ENCODE measurements around the gene FIP1L1.
"Not testable (repeated sequence)": the region's sequence is repeated elsewhere in the genome, so short reads cannot be mapped to it uniquely, and the experiment has no call there.

FIP1L1 gene, protein sequence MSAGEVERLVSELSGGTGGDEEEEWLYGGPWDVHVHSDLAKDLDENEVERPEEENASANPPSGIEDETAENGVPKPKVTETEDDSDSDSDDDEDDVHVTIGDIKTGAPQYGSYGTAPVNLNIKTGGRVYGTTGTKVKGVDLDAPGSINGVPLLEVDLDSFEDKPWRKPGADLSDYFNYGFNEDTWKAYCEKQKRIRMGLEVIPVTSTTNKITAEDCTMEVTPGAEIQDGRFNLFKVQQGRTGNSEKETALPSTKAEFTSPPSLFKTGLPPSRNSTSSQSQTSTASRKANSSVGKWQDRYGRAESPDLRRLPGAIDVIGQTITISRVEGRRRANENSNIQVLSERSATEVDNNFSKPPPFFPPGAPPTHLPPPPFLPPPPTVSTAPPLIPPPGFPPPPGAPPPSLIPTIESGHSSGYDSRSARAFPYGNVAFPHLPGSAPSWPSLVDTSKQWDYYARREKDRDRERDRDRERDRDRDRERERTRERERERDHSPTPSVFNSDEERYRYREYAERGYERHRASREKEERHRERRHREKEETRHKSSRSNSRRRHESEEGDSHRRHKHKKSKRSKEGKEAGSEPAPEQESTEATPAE

DNA sequence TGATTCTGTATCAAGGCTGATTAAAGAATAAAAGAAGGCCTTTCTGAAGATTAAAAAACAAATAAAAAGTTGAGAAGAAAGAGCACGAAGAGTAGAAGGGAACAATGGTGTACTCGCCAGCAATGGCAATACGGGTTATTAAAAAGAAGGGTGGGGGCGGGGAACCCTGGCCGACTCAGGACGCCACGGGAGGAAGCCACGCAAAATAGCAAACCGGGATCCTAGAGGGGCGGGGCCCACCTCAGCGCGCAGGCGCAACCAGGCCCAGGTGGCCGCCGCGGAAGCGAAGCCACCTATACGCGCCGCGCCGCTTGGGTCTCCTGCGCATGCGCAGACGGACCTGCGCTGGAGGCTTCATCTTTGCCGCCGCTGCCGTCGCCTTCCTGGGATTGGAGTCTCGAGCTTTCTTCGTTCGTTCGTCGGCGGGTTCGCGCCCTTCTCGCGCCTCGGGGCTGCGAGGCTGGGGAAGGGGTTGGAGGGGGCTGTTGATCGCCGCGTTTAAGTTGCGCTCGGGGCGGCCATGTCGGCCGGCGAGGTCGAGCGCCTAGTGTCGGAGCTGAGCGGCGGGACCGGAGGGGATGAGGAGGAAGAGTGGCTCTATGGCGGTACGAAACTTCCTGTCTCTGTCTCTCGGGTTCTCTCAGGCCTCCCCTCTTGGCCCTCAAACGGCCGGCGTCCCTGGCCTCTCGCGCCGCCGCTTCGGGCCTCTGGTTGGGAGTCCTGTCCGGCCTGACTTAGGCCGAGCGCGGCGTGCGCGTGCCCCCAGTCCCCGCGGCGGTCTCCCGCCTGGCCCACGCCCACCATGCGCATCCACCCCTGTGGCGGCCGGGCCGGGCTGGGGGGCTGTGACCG, at the start of gene FIP1L1:
FIP1L1 (plus strand) TSS at position 323 of the 852 bp plus-strand sequence; CDS start at position 521, 198 bp downstream.
- Histone ChIP-seq H3F3A (ENCODE audit: insufficient read depth) (no peaks in the 10 kb centered on the region), H2AFZ (ENCODE audit: low read depth, low read length, severe bottlenecking) (peak within 1 kb of the TSS; percentile 86)

DNA sequence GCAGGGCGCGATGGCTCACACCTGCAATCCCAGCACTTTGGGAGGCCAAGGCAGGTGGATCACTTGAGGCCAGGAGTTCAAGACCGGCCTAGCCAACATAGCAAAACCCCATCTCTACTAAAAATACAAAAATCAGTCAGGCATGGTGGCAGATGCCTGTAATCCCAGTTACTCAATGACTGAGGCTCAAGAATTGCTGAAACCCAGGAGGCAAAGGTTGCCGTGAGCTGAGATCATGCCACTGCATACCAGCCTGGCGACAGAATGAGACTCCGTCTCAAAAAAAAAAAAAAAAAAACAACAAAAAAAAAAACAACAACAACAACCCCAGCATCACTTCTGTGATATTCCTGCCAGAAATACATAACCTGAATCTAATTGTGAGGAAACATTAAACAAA, 42.5 kb upstream of the FIP1L1 start:
- not testable (repeated sequence) for H2AFZ ChIP-seq (ENCODE audit: low read depth, low read length, severe bottlenecking); H3K36me3 ChIP-seq (ENCODE audit: low read length); H3K4me3 ChIP-seq (ENCODE audit: insufficient read depth, low read length, poor library complexity, severe bottlenecking); H3K9ac ChIP-seq (ENCODE audit: low read length); H4K20me1 ChIP-seq (ENCODE audit: low read depth, low read length); H3K4me2 ChIP-seq (ENCODE audit: low read depth, low read length, poor library complexity, severe bottlenecking); H3K27ac ChIP-seq (ENCODE audit: low read depth, low read length); H3K9me3 ChIP-seq (ENCODE audit: insufficient read depth, low read length); H3K27me3 ChIP-seq (ENCODE audit: low read length); H3K79me2 ChIP-seq (ENCODE audit: insufficient read depth, low read length); H3K9me2 ChIP-seq (replicated peaks; ENCODE audit: insufficient read depth, low read length); H3F3A ChIP-seq (ENCODE audit: insufficient read depth)

More for the DNA sequence above, at the start of gene FIP1L1:
- no peak for TF ChIP-seq EZH2phosphoT487 (conservative IDR thresholded peaks at IDR 0.05; ENCODE audit: low read length)
- TF ChIP-seq, protein P1, sequence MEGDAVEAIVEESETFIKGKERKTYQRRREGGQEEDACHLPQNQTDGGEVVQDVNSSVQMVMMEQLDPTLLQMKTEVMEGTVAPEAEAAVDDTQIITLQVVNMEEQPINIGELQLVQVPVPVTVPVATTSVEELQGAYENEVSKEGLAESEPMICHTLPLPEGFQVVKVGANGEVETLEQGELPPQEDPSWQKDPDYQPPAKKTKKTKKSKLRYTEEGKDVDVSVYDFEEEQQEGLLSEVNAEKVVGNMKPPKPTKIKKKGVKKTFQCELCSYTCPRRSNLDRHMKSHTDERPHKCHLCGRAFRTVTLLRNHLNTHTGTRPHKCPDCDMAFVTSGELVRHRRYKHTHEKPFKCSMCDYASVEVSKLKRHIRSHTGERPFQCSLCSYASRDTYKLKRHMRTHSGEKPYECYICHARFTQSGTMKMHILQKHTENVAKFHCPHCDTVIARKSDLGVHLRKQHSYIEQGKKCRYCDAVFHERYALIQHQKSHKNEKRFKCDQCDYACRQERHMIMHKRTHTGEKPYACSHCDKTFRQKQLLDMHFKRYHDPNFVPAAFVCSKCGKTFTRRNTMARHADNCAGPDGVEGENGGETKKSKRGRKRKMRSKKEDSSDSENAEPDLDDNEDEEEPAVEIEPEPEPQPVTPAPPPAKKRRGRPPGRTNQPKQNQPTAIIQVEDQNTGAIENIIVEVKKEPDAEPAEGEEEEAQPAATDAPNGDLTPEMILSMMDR (IDR thresholded peaks at IDR 0.05; ENCODE audit: insufficient read depth, low read length, poor library complexity, severe bottlenecking) = no peak
- Histone ChIP-seq H3K4me2 (ENCODE audit: low read depth, low read length, poor library complexity, severe bottlenecking) (peak within 1 kb of the TSS; percentile 93), H3K9me2 (replicated peaks; ENCODE audit: insufficient read depth, low read length) (no peaks in the 10 kb centered on the region), H3K9me3 (ENCODE audit: insufficient read depth, low read length) (no peaks in the 10 kb centered on the region), H4K20me1 (ENCODE audit: low read depth, low read length) (no peaks in the 10 kb centered on the region), H3K4me3 (ENCODE audit: insufficient read depth, low read length, poor library complexity, severe bottlenecking) (peak within 1 kb of the TSS; percentile 92), H3K27ac (ENCODE audit: low read depth, low read length) (peak within 1 kb of the TSS; percentile 70), H3K27me3 (ENCODE audit: low read length) (no peaks in the 10 kb centered on the region), H3K9ac (ENCODE audit: low read length) (peak within 1 kb of the TSS; percentile 88), H3K36me3 (ENCODE audit: low read length) (peaks cover 8% of the 10 kb centered on the region; the same call in 1 of the 2 replicates), H3K79me2 (ENCODE audit: insufficient read depth, low read length) (peaks cover 47% of the 10 kb centered on the region)

DNA sequence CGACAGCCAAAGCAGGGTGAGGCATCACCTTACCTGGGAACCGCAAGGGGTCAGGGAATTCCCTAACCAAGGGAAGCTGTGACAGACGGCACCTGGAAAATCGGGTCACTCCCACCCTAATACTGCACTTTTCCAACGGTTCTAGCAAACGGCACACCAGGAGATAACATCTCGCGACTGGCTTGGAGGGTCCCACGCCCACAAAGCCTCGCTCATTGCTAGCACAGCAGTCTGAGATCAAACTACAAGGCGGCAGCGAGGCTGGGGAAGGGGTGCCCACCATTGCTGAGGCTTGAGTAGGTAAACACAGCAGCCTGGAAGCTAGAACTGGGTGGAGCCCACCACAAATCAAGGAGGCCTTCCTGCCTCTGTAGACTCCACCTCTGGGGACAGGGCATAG, 37.3 kb upstream of the FIP1L1 start:
- not testable (repeated sequence) for H3K9me3 ChIP-seq (ENCODE audit: insufficient read depth, low read length); H3K4me2 ChIP-seq (ENCODE audit: low read depth, low read length, poor library complexity, severe bottlenecking); H3K9me2 ChIP-seq (replicated peaks; ENCODE audit: insufficient read depth, low read length); H3F3A ChIP-seq (ENCODE audit: insufficient read depth); H2AFZ ChIP-seq (ENCODE audit: low read depth, low read length, severe bottlenecking); H3K36me3 ChIP-seq (ENCODE audit: low read length); H3K79me2 ChIP-seq (ENCODE audit: insufficient read depth, low read length); H3K27ac ChIP-seq (ENCODE audit: low read depth, low read length); H3K4me3 ChIP-seq (ENCODE audit: insufficient read depth, low read length, poor library complexity, severe bottlenecking); H3K9ac ChIP-seq (ENCODE audit: low read length); H4K20me1 ChIP-seq (ENCODE audit: low read depth, low read length); H3K27me3 ChIP-seq (ENCODE audit: low read length)

DNA sequence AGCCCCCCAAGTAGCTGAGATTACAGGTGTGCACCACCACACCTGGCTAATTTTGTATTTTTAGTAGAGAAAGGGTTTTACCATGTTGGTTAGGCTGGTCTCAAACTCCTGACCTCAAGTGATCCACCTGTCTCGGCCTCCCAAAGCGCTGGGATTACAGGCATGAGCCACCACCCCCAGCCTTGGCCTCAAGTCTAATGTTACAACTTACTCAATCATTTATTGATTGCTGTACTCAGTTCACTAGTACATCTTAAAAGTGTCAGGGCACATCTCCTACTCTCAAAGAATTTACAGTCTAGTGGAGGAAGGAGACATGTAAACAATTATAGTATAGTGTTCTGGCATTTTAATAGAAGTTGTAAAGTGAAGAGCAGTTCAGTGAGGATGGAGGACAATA, 31.0 kb upstream of the FIP1L1 start:
- H2AFZ ChIP-seq (ENCODE audit: low read depth, low read length, severe bottlenecking); H3K9me3 ChIP-seq (ENCODE audit: insufficient read depth, low read length); H3K27ac ChIP-seq (ENCODE audit: low read depth, low read length); H3F3A ChIP-seq (ENCODE audit: insufficient read depth); H3K9me2 ChIP-seq (replicated peaks; ENCODE audit: insufficient read depth, low read length); H3K4me3 ChIP-seq (ENCODE audit: insufficient read depth, low read length, poor library complexity, severe bottlenecking); H3K36me3 ChIP-seq (ENCODE audit: low read length); H3K27me3 ChIP-seq (ENCODE audit: low read length); H3K9ac ChIP-seq (ENCODE audit: low read length); H3K79me2 ChIP-seq (ENCODE audit: insufficient read depth, low read length); H3K4me2 ChIP-seq (ENCODE audit: low read depth, low read length, poor library complexity, severe bottlenecking); H4K20me1 ChIP-seq (ENCODE audit: low read depth, low read length): not testable (repeated sequence)
